Skeletal muscle tissue (tissue), 4 donors: ENCODE results near the gene TUSC2. TPM values are rescaled to one million over a fixed set of nuclear protein-coding genes. Genes with fewer than 3 reads are reported as not detected.
A peak's percentile ranks its signal among the peaks of the same experiment; 100 is the strongest.
"Not testable (repeated sequence)": the region's sequence is repeated elsewhere in the genome, so short reads cannot be mapped to it uniquely, and the experiment has no call there.

Experiments
- H3K27ac ChIP-seq: one replicate; pipeline ENCODE4 v1.7.0; 2013; ENCODE audit warnings: mild to moderate bottlenecking, low read depth, low read length, inconsistent platforms
- H3K27me3 ChIP-seq, 3 donors: one replicate each; pipeline ENCODE4 v1.7.0; 2013; ENCODE audit warnings: low read length in 3 of 3; ENCODE audit not compliant: control insufficient read depth in 3 of 3, insufficient read depth in 3 of 3
- H3K36me3 ChIP-seq, 3 donors: one replicate each; pipeline ENCODE4 v1.7.0; 2013; ENCODE audit warnings: low read length in 3 of 3; ENCODE audit not compliant: control insufficient read depth in 3 of 3, insufficient read depth in 3 of 3
- H3K4me1 ChIP-seq, 3 donors: one replicate each; pipeline ENCODE4 v1.7.0; 2013; ENCODE audit warnings: low read length in 3 of 3, mild to moderate bottlenecking in 3 of 3; ENCODE audit not compliant: control insufficient read depth in 3 of 3, insufficient read depth in 3 of 3
- H3K4me3 ChIP-seq, 3 donors: one replicate each; pipeline ENCODE4 v1.7.0; 2013; ENCODE audit warnings: low read length in 3 of 3
- H3K9ac ChIP-seq, 3 donors: one replicate each; pipeline ENCODE4 v1.7.0; 2013; ENCODE audit warnings: low read length in 3 of 3, mild to moderate bottlenecking in 3 of 3, moderate library complexity in 2 of 3, low read depth in 1 of 3
- H3K9me3 ChIP-seq, 3 donors: one replicate each; pipeline ENCODE4 v1.7.0; 2013; ENCODE audit warnings: low read length in 3 of 3; ENCODE audit not compliant: control insufficient read depth in 3 of 3
- total RNA-seq: library from RNA; depleted of rRNA; stranded (reverse); fragments of >200 nt; gene quantifications from one replicate; pipeline ENCODE4 v1.2.3, GENCODE V29; 2014
- donor health status: Osteomylitis.

TUSC2 gene
- total RNA-seq, 1 donor from 2014 or later: 7.8 TPM

DNA sequence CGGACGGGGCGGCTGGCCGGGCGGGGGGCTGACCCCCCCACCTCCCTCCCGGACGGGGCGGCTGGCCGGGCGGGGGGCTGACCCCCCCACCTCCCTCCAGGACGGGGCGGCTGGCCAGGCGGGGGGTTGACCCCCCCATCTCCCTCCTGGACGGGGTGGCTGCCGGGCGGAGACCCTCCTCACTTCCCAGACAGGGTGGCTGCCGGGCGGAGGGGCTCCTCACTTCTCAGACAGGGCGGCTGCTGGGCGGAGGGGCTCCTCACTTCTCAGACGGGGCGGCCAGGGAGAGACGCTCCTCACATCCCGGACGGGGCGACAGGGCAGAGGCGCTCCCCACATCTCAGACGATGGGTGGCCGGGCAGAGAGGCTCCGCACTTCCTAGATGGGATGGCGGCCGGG, 16.0 kb downstream of the TUSC2 start:
- not testable (repeated sequence) for H3K36me3 ChIP-seq, H3K4me3 ChIP-seq, H3K27me3 ChIP-seq, H3K9me3 ChIP-seq, H3K27ac ChIP-seq, H3K9ac ChIP-seq
- peaks cover 9 to 19% (median 16%) of the 10 kb centered on the region in 3 donors for H3K4me1 ChIP-seq

DNA sequence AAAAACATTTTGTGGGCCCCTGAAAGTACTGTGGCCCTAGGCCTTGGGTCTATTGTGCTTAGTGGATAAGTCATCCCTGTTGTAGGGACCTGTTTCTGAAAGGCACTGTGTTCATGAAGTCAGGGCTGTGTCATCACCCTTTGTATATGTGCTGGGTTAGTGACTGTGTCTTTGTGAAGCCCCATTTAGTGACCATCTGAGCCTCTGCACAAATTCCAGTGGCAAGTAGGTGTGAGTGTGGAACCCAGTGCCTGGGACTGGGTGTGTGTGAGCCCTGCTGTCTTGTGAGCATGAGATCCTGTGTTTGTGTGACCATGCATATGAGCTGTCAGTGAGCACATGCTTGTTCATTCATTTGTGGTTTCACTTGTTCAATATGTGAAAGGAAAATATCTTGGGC, 23.4 kb downstream of the TUSC2 start:
- H3K36me3 ChIP-seq: peaks cover 0 to 2% (median 0%) of the 10 kb centered on the region in 3 donors
- H3K27ac ChIP-seq: no peak overlapping the region

DNA sequence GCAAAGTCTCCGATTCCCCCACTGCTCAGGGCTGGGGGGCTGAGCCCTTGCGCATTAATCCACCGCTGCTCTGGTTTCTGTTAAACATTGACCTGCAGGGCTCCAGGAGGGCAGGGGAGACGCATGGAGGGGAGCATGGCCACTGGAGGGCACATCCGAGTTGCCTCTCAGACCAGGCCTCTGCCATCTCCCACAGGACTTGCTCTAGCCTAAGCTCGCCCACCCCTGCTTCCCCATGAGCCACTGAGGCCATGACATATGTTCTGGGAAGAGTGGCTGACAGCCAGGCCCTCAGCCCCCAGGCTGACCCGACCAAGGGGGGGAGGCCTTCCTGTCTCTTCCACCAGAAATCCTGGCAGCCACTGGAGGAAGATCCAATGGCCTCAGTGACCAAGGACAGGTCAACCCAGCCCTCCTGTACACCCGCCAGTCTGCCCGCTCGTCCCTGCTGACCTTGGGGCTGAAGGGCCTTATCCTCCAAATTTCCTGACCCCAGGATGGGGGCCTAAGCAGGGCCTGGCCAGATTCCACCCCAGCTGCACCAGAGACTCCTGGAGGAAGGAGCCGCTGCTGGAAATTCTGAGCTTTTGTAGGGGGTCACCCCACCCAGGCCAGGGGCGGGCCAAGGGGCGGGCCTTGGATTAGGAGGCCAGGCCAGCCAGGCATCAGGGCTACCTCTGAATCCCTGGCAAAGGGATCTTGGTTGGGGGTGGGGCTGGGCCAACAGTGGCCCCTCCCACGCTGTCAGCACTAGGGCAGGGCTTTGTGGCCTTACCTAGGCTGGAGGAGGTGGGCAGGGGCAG, 24.8 kb downstream of the TUSC2 start, which contains the start of gene HYAL1:
HYAL1 (minus strand) TSS at position 562 of the 803 bp plus-strand sequence. CDS start 618 bp downstream, outside the sequence.
- peak within 1 kb of the TSS; percentile 65 for H3K27ac ChIP-seq
- H3K9me3 ChIP-seq: no peaks in the 10 kb centered on the region
- H3K36me3 ChIP-seq: peaks cover 0 to 2% (median 0%) of the 10 kb centered on the region in 3 donors
- H3K4me1 ChIP-seq: peaks cover 41 to 45% (median 42%) of the 10 kb centered on the region in 3 donors
- H3K9ac ChIP-seq: peak within 1 kb of the TSS; percentile 56 to 81 (median 63)
- H3K27me3 ChIP-seq: no peaks in the 10 kb centered on the region
- peak within 1 kb of the TSS; percentile 35 to 70 (median 59) for H3K4me3 ChIP-seq

More for the DNA sequence above, 23.4 kb downstream of the TUSC2 start:
- Histone ChIP-seq H3K4me3 (no peak overlapping the region), H3K4me1 (peaks cover 31 to 34% (median 33%) of the 10 kb centered on the region in 3 donors), H3K9me3 (no peaks in the 10 kb centered on the region), H3K27me3 (no peaks in the 10 kb centered on the region), H3K9ac (peak overlapping the region in 1 of 3 donors; percentile 16)

GRCh38 chr3:50302095-50303012, 25.7 kb downstream of the TUSC2 start:
- Histone ChIP-seq H3K4me3 (peak overlapping the region; percentile 35 to 70 (median 59)), H3K27me3 (no peaks in the 10 kb centered on the region), H3K27ac (peak overlapping the region; percentile 65), H3K4me1 (peaks cover 44 to 53% (median 44%) of the 10 kb centered on the region in 3 donors), H3K36me3 (peaks cover 0 to 5% (median 0%) of the 10 kb centered on the region in 3 donors), H3K9me3 (no peaks in the 10 kb centered on the region), H3K9ac (peak overlapping the region; percentile 19 to 81 (median 63))

GRCh38 chr3:50300681-50301254, 27.3 kb downstream of the TUSC2 start:
- H3K9me3 ChIP-seq: no peaks in the 10 kb centered on the region
- H3K4me3 ChIP-seq: peak overlapping the region; percentile 84 to 86 (median 86)
- H3K27ac ChIP-seq: peak overlapping the region; percentile 88
- peaks cover 0 to 5% (median 4%) of the 10 kb centered on the region in 3 donors for H3K36me3 ChIP-seq
- H3K4me1 ChIP-seq: peaks cover 44 to 54% (median 44%) of the 10 kb centered on the region in 3 donors
- no peaks in the 10 kb centered on the region for H3K27me3 ChIP-seq
- peak overlapping the region; percentile 83 to 96 (median 94) for H3K9ac ChIP-seq

DNA sequence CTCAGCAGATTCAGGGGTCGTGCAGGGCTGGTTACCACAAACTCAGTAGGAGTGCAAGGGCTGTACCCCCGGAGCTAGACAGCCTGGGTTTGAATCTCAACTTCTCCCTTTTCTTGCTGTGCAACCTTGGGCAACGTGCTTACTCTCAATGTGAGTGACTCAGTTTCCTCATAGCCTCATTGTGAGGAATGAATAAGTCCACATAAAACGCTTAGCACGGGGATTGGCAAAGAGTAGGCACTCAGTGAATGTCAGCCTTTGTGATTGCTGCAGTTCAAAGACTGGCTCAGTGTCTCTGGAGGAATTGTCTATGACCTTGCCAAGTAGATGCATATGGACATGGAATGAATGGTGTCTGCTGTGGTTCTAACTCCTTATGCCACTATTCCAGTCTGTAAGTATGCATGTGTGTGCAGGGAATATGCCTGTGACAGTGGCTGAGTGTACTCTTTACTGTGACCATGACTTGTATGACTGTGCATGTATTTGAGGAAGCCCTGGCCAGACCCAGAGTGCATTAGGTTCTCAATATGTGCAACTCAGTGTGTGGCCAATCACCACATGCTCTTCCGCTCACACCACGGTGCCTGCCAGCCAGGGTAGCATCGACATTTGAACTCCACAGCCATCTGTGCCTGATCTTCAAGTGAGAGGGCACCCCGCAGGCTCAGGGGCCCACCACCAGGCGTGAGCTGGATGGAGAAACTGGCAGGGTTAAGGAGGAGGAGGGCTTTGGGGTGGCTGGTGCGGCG, 27.9 kb downstream of the TUSC2 start:
- Histone ChIP-seq H3K9ac (peak overlapping the region; percentile 83 to 96 (median 94)), H3K4me1 (peaks cover 44 to 54% (median 44%) of the 10 kb centered on the region in 3 donors), H3K36me3 (peaks cover 0 to 5% (median 4%) of the 10 kb centered on the region in 3 donors), H3K9me3 (no peaks in the 10 kb centered on the region), H3K27me3 (no peaks in the 10 kb centered on the region), H3K4me3 (peak overlapping the region; percentile 84 to 86 (median 86)), H3K27ac (peak overlapping the region; percentile 88)

- H3K4me3 ChIP-seq: peak overlapping the region; percentile 84 to 86 (median 86)
- peak overlapping the region; percentile 83 to 96 (median 94) for H3K9ac ChIP-seq
- peaks cover 44 to 54% (median 44%) of the 10 kb centered on the region in 3 donors for H3K4me1 ChIP-seq
- H3K27me3 ChIP-seq: no peaks in the 10 kb centered on the region
- peaks cover 0 to 5% (median 4%) of the 10 kb centered on the region in 3 donors for H3K36me3 ChIP-seq
- H3K27ac ChIP-seq: peak overlapping the region; percentile 88
- H3K9me3 ChIP-seq: no peaks in the 10 kb centered on the region
Observed at GRCh38 chr3:50299638-50299928, 28.4 kb downstream of the TUSC2 start.

DNA sequence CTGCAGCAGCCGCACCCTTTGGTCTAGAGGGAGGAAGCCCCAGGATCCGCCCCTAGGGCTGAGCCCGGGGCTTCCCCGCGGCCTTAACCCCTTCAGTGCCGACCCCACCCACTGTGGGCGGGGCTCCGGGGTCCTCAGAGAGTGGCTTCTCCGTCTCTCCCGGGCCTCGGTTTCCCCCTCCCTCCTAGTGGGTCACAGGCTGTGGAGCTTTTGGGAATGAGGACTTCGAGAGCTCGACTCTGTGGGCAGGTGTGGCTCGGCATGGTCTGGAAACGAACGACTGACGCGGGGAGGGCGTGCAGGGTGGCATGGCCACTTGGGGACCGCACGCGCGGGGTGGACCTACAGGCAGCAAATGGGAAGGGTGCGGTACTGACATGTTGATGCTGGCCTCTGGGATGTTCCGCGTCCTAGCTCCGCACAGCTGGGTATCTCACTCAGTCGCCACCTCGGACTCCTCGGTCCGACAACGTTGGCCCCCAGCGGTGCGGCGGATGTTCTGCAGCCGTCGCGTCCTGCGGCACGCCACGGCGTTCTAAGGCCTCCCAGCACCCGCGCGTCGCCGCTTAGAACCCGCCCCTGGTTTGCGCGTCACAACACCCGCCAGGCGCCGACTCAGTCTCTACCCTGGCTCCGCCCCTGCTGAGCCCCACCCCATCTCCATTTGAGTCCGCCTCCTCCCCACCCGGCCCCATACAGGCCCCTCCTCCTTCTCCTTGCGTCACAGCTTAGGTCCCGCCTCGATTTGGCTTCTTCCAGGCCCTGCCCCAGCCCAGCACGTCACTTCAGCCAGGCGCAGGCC, 29.0 kb downstream of the TUSC2 start, which contains the start of the genes HYAL3 and NAA80:
HYAL3 (minus strand) TSS at position 570 of the 802 bp plus-strand sequence. CDS start 3,803 bp downstream, outside the sequence.
NAA80 (minus strand) TSS at position 570 of the 802 bp plus-strand sequence. CDS start 1,942 bp downstream, outside the sequence.
- H3K4me3 ChIP-seq: peak within 1 kb of the TSS; percentile 96 to 98 (median 98)
- H3K27ac ChIP-seq: peak within 1 kb of the TSS; percentile 88
- no peaks in the 10 kb centered on the region for H3K9me3 ChIP-seq
- H3K27me3 ChIP-seq: no peaks in the 10 kb centered on the region
- H3K36me3 ChIP-seq: peaks cover 0 to 5% (median 4%) of the 10 kb centered on the region in 3 donors
- peaks cover 44 to 54% (median 44%) of the 10 kb centered on the region in 3 donors for H3K4me1 ChIP-seq
- peak within 1 kb of the TSS; percentile 83 to 98 (median 94) for H3K9ac ChIP-seq
